Islet of Langerhans (tissue), 1 donor: ENCODE data around the gene NDST1.

ENCODE experiments used
- FAIRE-seq: peaks from one replicate; lab custom pipeline; 2011; peaks lifted over from hg19 to GRCh38; lab: Jason Lieb, UNC

NDST1 gene

GRCh38 chr5:150570333-150570732 is 62.4 kb downstream of the NDST1 start:
- no peak for FAIRE-seq

GRCh38 chr5:150571836-150572235 is 63.9 kb downstream of the NDST1 start:
- FAIRE-seq, result no peak

- FAIRE-seq, result no peak
Observed at GRCh38 chr5:150573216-150573615, 65.3 kb downstream of the NDST1 start.

- no peak for FAIRE-seq
Observed at GRCh38 chr5:150573867-150574817, 66.2 kb downstream of the NDST1 start.

- FAIRE-seq, result no peak
Observed at GRCh38 chr5:150574818-150575547, 67.1 kb downstream of the NDST1 start.

- no peak for FAIRE-seq
Observed at GRCh38 chr5:150575745-150576448, 68.0 kb downstream of the NDST1 start.

GRCh38 chr5:150576449-150576949 is 68.6 kb downstream of the NDST1 start:
- no peak for FAIRE-seq

- no peak for FAIRE-seq
Observed at GRCh38 chr5:150577378-150578139, 69.6 kb downstream of the NDST1 start.

GRCh38 chr5:150578781-150579461 is 71.0 kb downstream of the NDST1 start:
- FAIRE-seq, result no peak

GRCh38 chr5:150579462-150580400 is 71.8 kb downstream of the NDST1 start:
- no peak for FAIRE-seq

GRCh38 chr5:150580917-150581316 is 73.0 kb downstream of the NDST1 start:
- no peak for FAIRE-seq

- FAIRE-seq, result no peak
Observed at GRCh38 chr5:150582241-150583109, 74.5 kb downstream of the NDST1 start.

GRCh38 chr5:150583541-150584225 is 75.8 kb downstream of the NDST1 start:
- FAIRE-seq, result no peak

GRCh38 chr5:150584556-150585335 is 76.8 kb downstream of the NDST1 start:
- FAIRE-seq, result no peak

GRCh38 chr5:150585781-150586341 is 77.9 kb downstream of the NDST1 start:
- no peak for FAIRE-seq

- no peak for FAIRE-seq
Observed at GRCh38 chr5:150587016-150587415, 79.1 kb downstream of the NDST1 start.
